Measurements from ENCODE around the gene WNT16.

The WNT16 gene

GRCh38 chr7:121355574-121355973 is 26.8 kb downstream of the WNT16 start:
- no peak for DNase-seq (ENCODE audit: low spot score)
- no peak for TF ChIP-seq CTCF (IDR thresholded peaks at IDR 0.05; ENCODE audit: extremely low read depth, insufficient read depth, missing control alignments)
- in situ Hi-C loops (cut with MboI; ENCODE audit: low pct_unique_long_range_greater_than_20kb, low sequenced_read_pairs, unreplicated experiment) = loop anchor here (25.0 kb wide), 1 partner anchor 632 kb away; no protein-coding TSS in a partner anchor

- TF ChIP-seq CTCF (IDR thresholded peaks at IDR 0.05; ENCODE audit: extremely low read depth, insufficient read depth, missing control alignments) = no peak
- in situ Hi-C loops (cut with MboI; ENCODE audit: low pct_unique_long_range_greater_than_20kb, low sequenced_read_pairs, unreplicated experiment) = loop anchor here (25.0 kb wide), 1 partner anchor 627 kb away; no protein-coding TSS in a partner anchor
- DNase-seq (ENCODE audit: low spot score) = no peak
These were observed 31.8 kb downstream of the WNT16 start for GRCh38 chr7:121360564-121360963.

- peak; percentile 62 for TF ChIP-seq CTCF (IDR thresholded peaks at IDR 0.05; ENCODE audit: extremely low read depth, insufficient read depth, missing control alignments)
- in situ Hi-C loops (cut with MboI; ENCODE audit: low pct_unique_long_range_greater_than_20kb, low sequenced_read_pairs, unreplicated experiment) = loop anchor here (25.0 kb wide), 1 partner anchor 620 kb away; no protein-coding TSS in a partner anchor
- peak; percentile 25 for DNase-seq (ENCODE audit: low spot score)
These were observed 38.1 kb downstream of the WNT16 start for GRCh38 chr7:121366852-121367431.

GRCh38 chr7:121369462-121369861 is 40.7 kb downstream of the WNT16 start:
- no peak for TF ChIP-seq CTCF (IDR thresholded peaks at IDR 0.05; ENCODE audit: extremely low read depth, insufficient read depth, missing control alignments)
- in situ Hi-C loops (cut with MboI; ENCODE audit: low pct_unique_long_range_greater_than_20kb, low sequenced_read_pairs, unreplicated experiment) = loop anchor here (25.0 kb wide), 1 partner anchor 618 kb away; no protein-coding TSS in a partner anchor
- DNase-seq (ENCODE audit: low spot score) = peak; percentile 11

GRCh38 chr7:121371367-121371766 is 42.6 kb downstream of the WNT16 start:
- no peak for DNase-seq (ENCODE audit: low spot score)
- in situ Hi-C loops (cut with MboI; ENCODE audit: low pct_unique_long_range_greater_than_20kb, low sequenced_read_pairs, unreplicated experiment) = loop anchor here (10.0 to 25.0 kb wide), 2 partner anchors 173 to 616 kb away; no protein-coding TSS in a partner anchor
- no peak for TF ChIP-seq CTCF (IDR thresholded peaks at IDR 0.05; ENCODE audit: extremely low read depth, insufficient read depth, missing control alignments)

- in situ Hi-C loops (cut with MboI; ENCODE audit: low pct_unique_long_range_greater_than_20kb, low sequenced_read_pairs, unreplicated experiment) = loop anchor here (10.0 to 25.0 kb wide), 2 partner anchors 173 to 615 kb away; no protein-coding TSS in a partner anchor
- TF ChIP-seq CTCF (IDR thresholded peaks at IDR 0.05; ENCODE audit: extremely low read depth, insufficient read depth, missing control alignments) = no peak
- no peak for DNase-seq (ENCODE audit: low spot score)
These were observed 43.1 kb downstream of the WNT16 start for GRCh38 chr7:121371883-121372282.
